ENCODE results near the gene GTF2IRD1.
"Not testable (repeated sequence)": the region's sequence is repeated elsewhere in the genome, so short reads cannot be mapped to it uniquely, and the experiment has no call there.

The GTF2IRD1 gene

GRCh38 chr7:74474271-74474865 is 20.7 kb downstream of the GTF2IRD1 start:
- no peak for DNase-seq

- no peak for DNase-seq
Measured at GRCh38 chr7:74475243-74475986, 21.7 kb downstream of the GTF2IRD1 start.

- no peak for DNase-seq
Measured at GRCh38 chr7:74475987-74476350, 22.3 kb downstream of the GTF2IRD1 start.

- DNase-seq = no peak
Measured at GRCh38 chr7:74476626-74477025, 22.9 kb downstream of the GTF2IRD1 start.

GRCh38 chr7:74478671-74479065 is 25.0 kb downstream of the GTF2IRD1 start:
- DNase-seq = no peak

GRCh38 chr7:74479066-74479781 is 25.5 kb downstream of the GTF2IRD1 start:
- peak; percentile 77 for DNase-seq

GRCh38 chr7:74479961-74480829 is 26.5 kb downstream of the GTF2IRD1 start:
- DNase-seq = peak; percentile 53

- peak; percentile 91 for DNase-seq
Measured at GRCh38 chr7:74480861-74481417, 27.2 kb downstream of the GTF2IRD1 start.

- peak; percentile 50 for DNase-seq
Measured at GRCh38 chr7:74481458-74482196, 27.9 kb downstream of the GTF2IRD1 start.

- no peak for DNase-seq
Measured at GRCh38 chr7:74482197-74482467, 28.4 kb downstream of the GTF2IRD1 start.

GRCh38 chr7:74482629-74483401 is 29.1 kb downstream of the GTF2IRD1 start:
- peak; percentile 97 for DNase-seq

GRCh38 chr7:74483402-74484336 is 30.0 kb downstream of the GTF2IRD1 start:
- DNase-seq = peak; percentile 83

- DNase-seq = no peak
Measured at GRCh38 chr7:74485611-74486010, 31.9 kb downstream of the GTF2IRD1 start.

- DNase-seq = not testable (repeated sequence)
Measured at GRCh38 chr7:74488518-74489030, 34.9 kb downstream of the GTF2IRD1 start.

- no peak for DNase-seq
Measured at GRCh38 chr7:74489997-74490945, 36.6 kb downstream of the GTF2IRD1 start.

GRCh38 chr7:74491490-74491889 is 37.8 kb downstream of the GTF2IRD1 start:
- not testable (repeated sequence) for DNase-seq

GRCh38 chr7:74493295-74493694 is 39.6 kb downstream of the GTF2IRD1 start:
- no peak for DNase-seq

GRCh38 chr7:74494076-74494548 is 40.4 kb downstream of the GTF2IRD1 start:
- DNase-seq = no peak

All from NCI-H226 (cell line).